GM19099 (cell line): ENCODE results near the gene COL6A3.

ENCODE experiments used
- POLR2A ChIP-seq: IDR thresholded peaks from 3 replicates; pipeline ENCODE4 v1.6.1; 2011; ENCODE audit warnings: low read depth; ENCODE audit not compliant: insufficient read length; ENCODE audit errors: extremely low read depth

The COL6A3 gene

DNA sequence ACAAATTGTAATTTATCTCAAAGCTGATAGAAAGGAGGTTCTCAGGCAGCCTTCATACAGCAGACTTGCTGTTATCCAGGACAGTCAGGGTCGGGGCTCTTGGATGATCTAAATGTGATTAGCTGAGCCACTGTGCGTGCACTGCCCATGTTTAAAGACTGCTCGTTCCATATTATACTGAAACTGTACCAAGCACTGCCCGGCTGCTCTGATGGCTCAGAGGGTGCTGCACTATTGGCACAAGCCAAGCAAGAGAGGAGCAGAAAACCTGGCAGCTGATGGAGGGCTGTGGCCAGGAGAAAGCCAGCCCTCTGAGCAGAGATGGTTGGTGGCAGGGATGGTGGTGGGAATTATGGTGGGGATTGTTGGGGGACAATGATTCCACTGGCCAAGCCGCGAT is 63.4 kb downstream of the COL6A3 start:
- TF ChIP-seq POLR2A = no peak

DNA sequence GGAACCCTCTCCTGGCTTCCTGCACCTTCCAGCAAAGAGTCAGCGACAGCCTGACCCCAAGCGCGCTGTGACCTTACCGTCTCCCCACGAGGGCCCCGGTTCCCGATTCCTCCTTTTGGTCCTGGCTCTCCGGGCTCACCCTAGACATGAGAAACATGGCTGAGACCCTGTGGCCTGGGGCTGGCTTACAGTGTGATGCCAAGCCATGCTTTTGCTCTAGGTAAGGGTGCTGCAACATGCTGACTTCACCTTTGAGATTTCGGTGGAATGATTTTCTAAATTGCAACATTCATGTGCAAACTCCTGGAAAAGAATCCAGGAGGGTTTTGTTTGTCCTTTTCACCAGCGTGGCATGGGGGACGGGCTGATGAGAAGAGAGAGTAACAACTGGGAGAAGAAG is 63.9 kb downstream of the COL6A3 start:
- no peak for TF ChIP-seq POLR2A

DNA sequence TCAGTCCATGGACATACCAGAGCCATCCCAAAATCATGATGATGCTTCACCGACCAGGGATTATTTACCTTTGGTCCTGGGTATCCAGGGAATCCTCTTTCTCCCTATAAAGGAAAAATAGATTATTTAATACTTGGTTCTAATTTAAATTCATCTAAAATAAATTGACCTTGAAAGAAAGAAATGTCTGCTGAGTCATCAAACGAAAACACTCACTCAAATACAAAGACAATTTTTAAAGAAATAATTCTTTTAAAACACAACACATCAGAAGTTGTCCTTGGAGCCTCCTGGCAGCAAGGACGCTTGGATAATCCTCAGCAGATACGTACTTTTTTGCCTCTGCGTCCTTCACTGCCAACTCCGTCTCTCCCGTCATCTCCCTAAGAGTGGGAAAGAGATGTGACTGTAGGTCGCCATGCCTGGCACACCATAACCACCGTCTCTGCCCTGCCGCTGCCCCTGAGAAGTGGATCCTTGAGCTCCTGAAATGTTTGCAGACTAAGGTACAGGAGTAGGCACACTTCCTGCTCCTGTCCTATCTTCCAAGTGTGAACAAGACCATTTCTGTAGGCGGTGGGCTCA is 65.6 kb downstream of the COL6A3 start:
- no peak for TF ChIP-seq POLR2A

DNA sequence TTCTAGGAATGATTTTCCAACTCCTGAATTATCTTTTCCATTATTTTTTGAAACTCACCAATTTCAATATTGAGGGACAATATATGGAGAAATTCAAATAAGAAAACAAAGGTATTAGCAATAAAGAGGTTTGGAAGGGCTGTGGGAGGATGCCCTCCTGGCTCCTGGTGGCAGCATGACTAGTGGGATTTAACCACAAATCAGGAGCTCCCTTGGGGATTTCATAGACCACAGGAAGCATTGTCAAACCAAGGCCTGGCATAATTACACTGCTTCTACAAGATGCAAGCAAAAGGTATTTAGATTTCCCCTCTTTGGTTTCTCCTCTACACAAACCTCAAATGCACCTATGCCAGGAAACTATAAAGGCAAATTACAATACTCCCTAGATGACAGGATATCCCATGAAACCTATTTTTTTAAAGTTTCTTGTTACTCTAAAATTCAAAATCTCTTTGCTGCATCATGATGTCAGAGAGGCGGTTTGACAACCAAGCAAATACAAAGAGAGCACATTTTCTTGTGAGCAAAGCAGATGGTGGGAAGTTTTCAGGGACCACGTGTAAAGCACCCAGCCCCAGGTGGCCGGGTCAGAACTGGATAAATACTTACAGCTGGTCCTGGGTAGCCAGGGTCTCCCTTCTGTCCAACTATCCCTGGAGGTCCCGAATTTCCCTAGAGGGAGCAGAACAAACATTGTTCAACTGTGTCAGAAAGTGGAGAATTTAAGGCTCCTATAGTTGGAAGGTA is 67.9 kb downstream of the COL6A3 start:
- no peak for TF ChIP-seq POLR2A

DNA sequence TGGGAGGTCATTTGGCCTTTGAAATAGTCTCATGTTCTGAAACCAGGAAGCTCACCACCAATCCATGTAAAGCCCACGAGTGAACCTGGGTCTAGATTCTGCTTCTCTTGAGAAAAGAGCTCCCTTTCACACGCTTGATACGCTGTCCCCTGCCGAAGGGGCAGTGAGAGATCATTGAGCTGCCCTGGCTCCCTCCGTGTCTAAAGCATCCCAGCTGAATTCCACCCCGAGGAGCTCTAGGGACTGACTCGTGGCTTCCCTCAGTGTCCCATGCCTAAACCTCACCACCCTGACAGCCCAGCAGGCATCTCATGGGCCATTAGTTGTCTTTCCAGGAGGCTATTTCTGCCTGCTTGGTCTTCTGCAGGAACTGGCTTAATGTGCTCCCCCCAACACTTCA is 68.6 kb downstream of the COL6A3 start:
- TF ChIP-seq POLR2A = no peak

DNA sequence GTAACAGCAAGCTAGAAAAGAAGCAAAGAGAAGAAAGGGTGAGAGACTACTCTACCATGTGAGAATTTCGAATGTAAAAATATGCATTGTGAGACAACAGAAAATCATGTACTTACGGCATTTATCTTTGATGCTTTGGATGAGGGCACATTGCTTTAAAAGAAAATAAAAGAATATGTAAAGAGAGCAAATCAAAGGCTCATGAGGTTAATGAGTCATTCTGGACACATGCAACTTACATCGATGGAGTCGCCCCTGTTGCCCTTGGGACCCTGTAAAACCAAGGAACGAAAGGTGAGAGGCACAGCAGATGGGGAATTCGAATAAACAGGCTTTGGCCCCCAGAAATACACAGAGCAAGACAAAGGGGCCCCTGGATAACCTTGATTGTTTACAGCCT is 69.0 kb downstream of the COL6A3 start:
- no peak for TF ChIP-seq POLR2A

DNA sequence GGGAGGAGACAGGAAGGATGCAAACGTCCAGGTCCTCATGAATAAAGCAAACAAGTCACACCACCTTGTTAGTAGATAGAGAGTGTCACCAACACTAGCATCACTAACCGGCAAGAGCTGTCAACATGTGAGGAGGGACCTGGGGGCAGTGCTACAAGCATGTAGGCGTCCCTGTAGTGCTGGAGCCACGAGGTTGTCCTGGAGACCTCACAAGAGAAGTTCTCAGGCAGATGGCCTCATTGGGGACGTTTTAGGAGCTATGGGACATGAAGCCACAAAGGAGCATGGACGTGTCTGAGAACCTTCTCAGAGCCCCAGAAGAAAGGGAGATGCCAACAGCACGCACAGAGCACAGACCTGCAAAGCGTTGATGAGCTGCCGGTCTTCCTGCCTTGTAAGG is 70.0 kb downstream of the COL6A3 start:
- TF ChIP-seq POLR2A = no peak

DNA sequence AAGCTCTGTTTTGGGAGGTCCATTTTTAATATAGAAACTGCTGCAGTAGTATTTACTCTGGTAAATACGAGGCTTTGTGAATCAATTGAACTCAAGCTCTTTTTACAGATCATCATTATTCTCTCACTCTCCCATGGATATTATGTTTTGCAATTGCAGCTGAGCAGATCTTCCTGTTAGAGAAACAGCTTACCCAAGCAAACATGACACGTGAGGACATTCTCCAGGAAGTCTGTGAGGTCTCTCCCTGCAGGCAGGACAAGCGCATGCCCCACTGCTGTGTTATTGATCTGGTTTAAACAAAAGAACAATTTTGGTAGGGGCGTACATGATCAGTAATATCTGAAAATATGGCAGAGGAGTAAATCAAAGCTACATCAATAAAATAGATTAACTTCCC is 72.1 kb downstream of the COL6A3 start:
- TF ChIP-seq POLR2A = no peak

DNA sequence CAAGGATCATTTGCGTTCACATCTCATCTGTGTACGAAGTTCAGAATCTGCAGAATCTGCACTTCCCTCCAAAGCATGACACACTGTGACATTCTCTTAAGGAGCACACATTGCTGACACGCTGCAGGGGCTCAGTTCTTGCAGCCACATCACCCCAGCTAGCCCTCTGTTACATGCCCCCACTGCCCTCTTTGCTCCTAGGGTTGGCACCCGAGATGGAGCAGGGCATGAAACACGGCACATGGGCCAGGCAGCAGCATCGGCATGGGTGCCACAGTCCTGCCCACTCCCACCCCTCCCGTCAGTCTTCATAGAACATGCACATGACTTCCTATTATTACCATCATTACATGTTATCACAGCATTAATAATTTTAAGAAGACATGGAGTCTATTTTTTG is 76.4 kb downstream of the COL6A3 start:
- no peak for TF ChIP-seq POLR2A

DNA sequence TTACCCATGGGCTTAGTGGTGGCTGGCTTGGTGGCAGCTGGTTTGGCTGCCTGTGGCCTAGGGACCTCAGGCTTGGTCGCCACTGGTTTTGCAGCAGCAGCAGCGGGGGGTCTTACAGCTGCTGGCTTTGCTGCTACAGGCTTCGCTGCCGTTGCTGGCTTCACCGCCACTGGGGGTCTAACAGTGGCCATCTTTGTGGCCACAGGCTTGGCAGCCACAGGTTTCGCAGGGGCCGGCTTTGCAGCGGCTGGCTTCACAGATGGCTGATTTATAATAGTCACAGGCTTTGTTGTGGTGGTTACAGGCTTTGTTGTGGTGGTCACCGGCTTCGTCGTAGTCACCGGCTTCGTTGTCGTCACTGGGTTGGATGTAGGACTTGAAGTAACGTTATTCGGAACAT is 77.8 kb downstream of the COL6A3 start:
- no peak for TF ChIP-seq POLR2A

DNA sequence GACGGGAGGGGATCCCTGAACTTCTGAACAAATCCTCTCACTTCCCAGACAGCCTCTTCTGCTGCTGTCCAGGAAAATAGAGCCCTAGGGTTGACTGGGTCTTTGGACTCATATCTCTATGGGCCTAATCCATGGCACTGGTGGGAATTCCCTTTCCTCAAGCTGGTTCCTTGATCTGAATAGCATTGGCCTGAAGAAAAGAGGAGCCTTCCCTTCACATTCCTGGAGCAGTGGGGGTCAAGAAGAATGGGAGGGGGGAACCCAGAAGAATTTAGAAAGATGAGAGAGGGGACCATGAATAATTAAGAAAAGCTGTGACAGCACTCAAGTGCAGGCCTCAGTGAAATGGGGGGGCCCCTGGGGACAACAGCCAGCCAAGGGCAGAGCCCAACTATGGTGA is 80.2 kb downstream of the COL6A3 start:
- TF ChIP-seq POLR2A = no peak

DNA sequence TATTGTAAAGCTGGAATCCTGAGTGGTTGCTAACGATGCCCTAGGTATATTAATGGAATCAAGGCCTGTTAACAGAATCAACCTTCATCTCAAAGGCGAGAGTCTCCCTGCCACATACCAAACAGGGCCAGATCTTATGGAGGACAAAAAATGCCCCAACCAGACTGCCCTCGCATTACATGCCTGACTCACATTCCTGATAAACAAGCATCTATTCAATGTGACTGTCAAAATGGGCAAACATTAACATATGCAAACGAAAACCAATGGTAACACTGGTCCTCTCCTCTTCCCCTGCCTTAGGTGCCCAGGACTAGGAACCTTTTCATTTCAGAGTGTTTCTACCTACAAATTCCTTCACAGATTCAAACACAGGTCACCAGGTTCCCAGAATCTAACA is 83.4 kb downstream of the COL6A3 start:
- TF ChIP-seq POLR2A = no peak

DNA sequence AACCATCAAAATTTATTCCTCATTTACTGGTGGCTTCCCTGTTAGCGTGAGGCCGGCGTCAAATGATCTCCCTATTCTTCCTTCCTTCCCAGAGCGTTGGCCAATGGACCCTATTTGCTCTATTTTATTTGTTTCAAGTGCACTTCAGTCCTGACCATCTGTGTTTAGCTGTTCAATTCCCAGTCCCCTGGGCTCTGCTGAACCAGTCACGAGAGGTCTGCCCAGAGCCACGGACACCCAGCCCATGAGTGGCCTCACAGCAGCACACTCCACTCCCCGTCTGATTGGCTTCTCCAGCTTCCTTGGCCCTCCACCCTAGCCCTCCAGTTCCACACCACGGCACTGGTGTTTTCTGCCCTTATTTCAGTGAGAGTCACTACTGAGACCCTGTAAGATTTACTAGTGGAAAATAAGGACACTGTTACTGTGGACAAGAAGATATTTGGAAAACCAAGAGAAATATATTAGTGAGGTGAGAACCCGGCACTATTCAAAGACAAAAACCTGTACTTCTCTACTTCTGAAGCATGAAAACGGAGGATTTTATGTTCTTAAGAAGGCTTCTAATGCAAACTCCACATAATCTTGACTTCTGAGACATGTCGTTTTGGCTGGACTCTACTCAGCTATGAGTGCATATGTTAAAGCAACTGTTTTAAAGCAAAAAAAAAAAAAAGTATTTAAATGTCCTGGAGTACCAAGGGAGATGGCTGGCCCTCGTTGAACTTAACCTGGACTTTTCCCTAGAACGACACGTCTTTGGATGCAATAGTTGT is 86.6 kb downstream of the COL6A3 start:
- no peak for TF ChIP-seq POLR2A

DNA sequence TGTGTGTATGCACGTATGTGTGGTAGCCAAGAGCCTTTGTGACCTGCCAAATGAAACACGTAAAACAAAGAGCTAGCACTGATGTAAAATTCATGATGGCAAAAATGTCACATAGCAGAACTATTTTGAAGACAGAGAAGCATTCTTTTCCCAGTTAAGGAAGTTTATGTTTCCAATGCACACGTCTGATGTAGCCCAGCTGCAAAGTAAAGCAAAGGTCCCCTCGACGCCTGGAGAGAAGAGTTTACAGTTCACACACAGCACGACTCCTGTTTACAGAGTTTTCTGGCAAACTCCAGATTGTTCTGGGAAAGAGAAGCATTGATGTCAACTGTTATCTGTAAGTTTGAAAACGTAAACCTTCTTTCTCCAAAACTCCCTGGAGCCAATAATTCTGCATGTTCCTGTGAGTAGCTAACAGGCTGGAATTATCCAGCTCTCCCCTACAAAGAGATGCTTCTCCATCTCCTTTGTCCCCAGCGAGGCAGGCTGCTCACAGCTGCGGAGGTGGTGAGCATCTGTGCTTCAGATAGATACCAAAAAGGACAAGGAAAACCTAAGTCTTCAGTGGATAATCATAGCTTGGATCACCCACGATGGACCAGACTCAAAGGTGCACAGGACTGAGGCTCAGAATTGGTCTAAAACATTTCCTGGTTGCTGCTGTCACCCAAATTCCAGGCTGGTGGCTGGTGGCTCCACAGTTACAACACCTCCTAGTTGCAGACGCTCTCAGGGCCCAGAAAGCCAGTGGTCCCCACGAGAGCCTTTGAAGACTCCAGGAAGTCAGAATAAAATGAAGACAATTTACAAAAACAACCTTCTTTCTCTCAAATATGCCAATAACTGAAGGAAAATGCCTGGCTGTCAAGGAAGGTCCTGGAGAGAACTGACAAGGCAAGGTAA is 87.4 kb downstream of the COL6A3 start:
- no peak for TF ChIP-seq POLR2A

DNA sequence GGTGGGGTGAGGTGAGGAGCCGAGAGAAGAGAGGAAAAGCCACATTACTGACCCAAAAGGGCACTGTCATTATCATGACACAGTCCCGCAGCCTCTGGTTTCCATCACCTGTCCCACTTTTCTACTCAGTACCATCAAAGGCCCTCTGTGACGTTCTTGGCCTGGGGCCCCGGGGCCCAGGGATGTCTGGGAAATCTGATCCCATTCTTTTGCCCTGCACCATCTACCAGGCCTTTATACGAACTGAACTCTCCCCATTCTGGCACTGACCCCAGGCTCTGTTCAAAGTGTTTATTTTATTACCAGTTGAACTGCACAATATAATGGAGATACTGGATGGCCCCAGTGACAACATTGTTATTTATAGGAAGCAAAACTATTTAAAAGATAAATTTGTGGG is 89.1 kb downstream of the COL6A3 start:
- TF ChIP-seq POLR2A = no peak
